Pancreas (tissue), 10 donors: ENCODE measurements around the gene PLET1. TPM values are rescaled to one million over a fixed set of nuclear protein-coding genes. Genes with fewer than 3 reads are reported as not detected.

Experiments
- ATAC-seq, 4 donors: fragments of 200-7000 bp; cut with Tn5 transposase; one replicate each; pipeline versions ENCODE4 v1.8.0 to v1.9.1; 2020; ENCODE audit warnings: mild to moderate bottlenecking in 4 of 4, moderate library complexity in 4 of 4
- DNase-seq, 6 donors: peaks; one replicate each; pipeline ENCODE4 v3.0.0-alpha.2; 2020
- FAIRE-seq: peaks from 2 replicates; lab custom pipeline; 2012; peaks lifted over from hg19 to GRCh38; lab: Jason Lieb, UNC
- H3K27ac ChIP-seq, 4 donors: fragments of 200-600 bp; sonication (generic); 1 replicate in 3 of 4; 2 replicates in 1 of 4; pipeline versions ENCODE4 v1.5.0 to v1.8.0; 2020
- H3K27me3 ChIP-seq, 4 donors: fragments of 200-600 bp; one replicate each; pipeline ENCODE4 v1.8.0; 2021
- H3K36me3 ChIP-seq, 3 donors: fragments of 200-600 bp; sonication (generic) in 1 of 3; one replicate each; pipeline versions ENCODE4 v1.5.0 to v1.8.0; 2020 to 2021
- H3K4me1 ChIP-seq, 3 donors: fragments of 200-600 bp; one replicate each; pipeline ENCODE4 v1.8.0; 2021
- H3K4me3 ChIP-seq, 4 donors: fragments of 200-600 bp; sonication (generic) in 2 of 4; one replicate each; pipeline versions ENCODE4 v1.5.0 to v1.8.0; 2020 to 2021
- H3K9me3 ChIP-seq, 4 donors: fragments of 200-600 bp; one replicate each; pipeline ENCODE4 v1.8.0; 2021
- WGBS, 2 donors: extraction: QIAGEN DNeasy Blood & Tissue Kit; methylation state at CpG; one replicate each; pipeline ENCODE4 v1.1.7; 2013; 5-methylcytosine and 5-hydroxymethylcytosine counted together
- intact Hi-C, 3 donors: fragments of 100-400 bp; cut with DNase I; formaldehyde crosslinking; loops; one replicate each; pipeline versions ENCODE4 v1.11.1 to v1.14.2; 2022
- polyA plus RNA-seq, 2 donors: library from polyadenylated mRNA; stranded (reverse); fragments of 200-250 nt; gene quantifications; one replicate each; pipeline ENCODE4 v1.2.3, GENCODE V29; 2013
- total RNA-seq, 6 donors: library from RNA; stranded (reverse); fragmentation: NEBNext Ultra II Directional in 4 of 6; extraction: Animal tissue kit (Norgen Biotek cat#: 25700) in 4 of 6; gene quantifications; one replicate each; pipeline versions ENCODE4 v1.2.1 to v1.2.4, GENCODE V29; 2021 to 2023
- TF ChIP-seq, protein P1 (sequence below), 4 donors: fragments of 200-600 bp; sonication (generic) in 3 of 4; IDR thresholded peaks; one replicate each; pipeline versions ENCODE4 v1.5.0 to v1.8.0; 2021; ENCODE audit warnings: antibody characterized with exemption in 4 of 4
- donor health status: healthy with polysubstance abuse.
- donor health status: DM: no; HTN: no; CAD: no; lungs with moderate emphysema.
- donor health status: DM: no; HTN: no; CAD: no.
- donor health status: control.
- donor health status: control.
- donor health status: Bipolar disorder and iron deficiency.
- donor health status: DM: yes; HTN: yes; CAD: no.
- donor health status: DM: no; HTN: no; CAD: no.
- donor health status: DM: no; HTN: no; CAD: no.
- donor health status: DM: yes; HTN: yes; CAD: no.

PLET1 gene
- total and polyA plus RNA-seq, 8 donors = not detected

GRCh38 chr11:112238041-112238440 lies 22.6 kb downstream of the PLET1 start:
- TF ChIP-seq, protein P1, sequence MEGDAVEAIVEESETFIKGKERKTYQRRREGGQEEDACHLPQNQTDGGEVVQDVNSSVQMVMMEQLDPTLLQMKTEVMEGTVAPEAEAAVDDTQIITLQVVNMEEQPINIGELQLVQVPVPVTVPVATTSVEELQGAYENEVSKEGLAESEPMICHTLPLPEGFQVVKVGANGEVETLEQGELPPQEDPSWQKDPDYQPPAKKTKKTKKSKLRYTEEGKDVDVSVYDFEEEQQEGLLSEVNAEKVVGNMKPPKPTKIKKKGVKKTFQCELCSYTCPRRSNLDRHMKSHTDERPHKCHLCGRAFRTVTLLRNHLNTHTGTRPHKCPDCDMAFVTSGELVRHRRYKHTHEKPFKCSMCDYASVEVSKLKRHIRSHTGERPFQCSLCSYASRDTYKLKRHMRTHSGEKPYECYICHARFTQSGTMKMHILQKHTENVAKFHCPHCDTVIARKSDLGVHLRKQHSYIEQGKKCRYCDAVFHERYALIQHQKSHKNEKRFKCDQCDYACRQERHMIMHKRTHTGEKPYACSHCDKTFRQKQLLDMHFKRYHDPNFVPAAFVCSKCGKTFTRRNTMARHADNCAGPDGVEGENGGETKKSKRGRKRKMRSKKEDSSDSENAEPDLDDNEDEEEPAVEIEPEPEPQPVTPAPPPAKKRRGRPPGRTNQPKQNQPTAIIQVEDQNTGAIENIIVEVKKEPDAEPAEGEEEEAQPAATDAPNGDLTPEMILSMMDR (IDR thresholded peaks at IDR 0.05) = no peak
- Histone ChIP-seq H3K36me3 (peaks cover 0 to 18% (median 4%) of the 10 kb centered on the region in 3 donors), H3K27me3 (no peaks in the 10 kb centered on the region), H3K4me3 (no peak overlapping the region), H3K4me1 (no peaks in the 10 kb centered on the region), H3K27ac (no peak overlapping the region), H3K9me3 (no peaks in the 10 kb centered on the region)
- ATAC-seq = no peak
- intact Hi-C loops = no loop called here
- FAIRE-seq = no peak
- no peak for DNase-seq
- 92% methylated on average over 3 of the region's 3 CpGs for WGBS, 2 donors

- Histone ChIP-seq H3K27ac (no peak overlapping the region), H3K36me3 (peaks cover 0 to 18% (median 4%) of the 10 kb centered on the region in 3 donors), H3K27me3 (no peaks in the 10 kb centered on the region), H3K4me1 (no peaks in the 10 kb centered on the region), H3K4me3 (no peak overlapping the region), H3K9me3 (no peaks in the 10 kb centered on the region)
- TF ChIP-seq, protein P1 (IDR thresholded peaks at IDR 0.05) = no peak
- intact Hi-C loops = no loop called here
- FAIRE-seq (no peak), ATAC-seq (no peak), DNase-seq (no peak)
- WGBS, 2 donors = 93 to 97% methylated on average over 4 of the region's 4 CpGs
Measured at GRCh38 chr11:112237451-112237850, 23.2 kb downstream of the PLET1 start.

DNA sequence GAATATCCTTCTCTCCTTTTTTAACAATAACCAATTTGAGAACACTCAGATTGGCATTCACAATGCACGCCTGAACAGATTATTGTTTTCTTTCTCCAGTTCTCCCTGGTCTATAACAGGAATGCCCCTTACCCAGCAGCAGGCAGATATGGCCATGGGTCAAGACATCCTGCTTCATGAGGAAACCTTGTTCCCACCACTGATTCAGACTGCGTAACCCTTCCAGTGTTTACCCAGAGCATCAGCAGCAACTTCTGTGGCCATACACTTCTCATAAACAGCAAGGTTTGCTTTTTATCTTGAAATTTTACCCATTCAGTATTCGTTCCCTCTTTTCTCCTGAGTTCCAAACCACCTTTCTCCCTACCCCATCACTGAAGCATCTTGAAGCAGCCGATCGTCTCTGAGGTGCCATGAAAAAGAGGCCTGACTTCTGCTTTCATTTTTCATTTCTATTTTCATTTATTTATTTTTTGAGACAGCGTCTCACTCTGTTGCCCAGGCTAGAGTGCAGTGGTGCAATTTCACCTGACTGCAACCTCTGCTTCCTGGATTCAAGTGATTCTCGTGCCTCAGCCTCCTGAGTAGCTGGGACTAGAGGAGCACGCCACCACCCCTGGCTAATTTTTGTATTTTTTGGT lies 24.8 kb downstream of the PLET1 start:
- no peak overlapping the region for H3K4me3 ChIP-seq
- no peak overlapping the region for H3K27ac ChIP-seq
- 90 to 96% methylated on average over 8 of the region's 8 CpGs for WGBS, 2 donors
- H3K27me3 ChIP-seq = no peaks in the 10 kb centered on the region
- ATAC-seq = no peak
- H3K9me3 ChIP-seq = no peaks in the 10 kb centered on the region
- no peak for FAIRE-seq
- peaks cover 0 to 18% (median 4%) of the 10 kb centered on the region in 3 donors for H3K36me3 ChIP-seq
- intact Hi-C loops = no loop called here
- DNase-seq = no peak
- TF ChIP-seq, protein P1 (IDR thresholded peaks at IDR 0.05) = no peak
- no peaks in the 10 kb centered on the region for H3K4me1 ChIP-seq

DNA sequence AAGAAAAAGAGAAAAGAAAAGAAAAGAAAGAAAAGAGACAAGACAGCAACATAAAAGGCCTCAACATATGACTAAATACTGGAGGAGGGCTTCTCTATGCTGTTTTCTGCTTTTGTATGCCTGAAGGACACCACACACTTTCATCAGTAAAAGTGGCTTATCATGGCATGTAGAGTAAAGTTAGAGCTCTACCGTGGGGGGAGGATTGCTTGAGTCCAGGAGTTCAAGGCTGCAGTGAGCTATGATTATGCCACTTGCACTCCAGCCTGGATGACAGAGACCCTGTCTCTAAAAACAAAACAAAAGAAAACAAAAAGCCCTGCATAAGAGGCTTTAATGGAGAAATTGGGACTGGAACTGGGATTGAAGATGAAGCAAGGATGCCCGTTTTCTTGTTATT lies 28.7 kb downstream of the PLET1 start:
- Histone ChIP-seq H3K9me3 (no peaks in the 10 kb centered on the region), H3K4me1 (peaks cover 0 to 14% (median 6%) of the 10 kb centered on the region in 3 donors), H3K27me3 (no peaks in the 10 kb centered on the region), H3K27ac (no peak overlapping the region), H3K4me3 (no peak overlapping the region), H3K36me3 (peaks cover 0 to 16% (median 4%) of the 10 kb centered on the region in 3 donors)
- TF ChIP-seq, protein P1 (IDR thresholded peaks at IDR 0.05) = no peak
- no peak for DNase-seq
- no peak for ATAC-seq
- intact Hi-C loops = no loop called here
- FAIRE-seq = no peak
- WGBS, 2 donors = 56 to 60% methylated on average over 2 of the region's 2 CpGs

GRCh38 chr11:112229746-112230433 lies 30.8 kb downstream of the PLET1 start:
- no peak for ATAC-seq
- TF ChIP-seq, protein P1 (IDR thresholded peaks at IDR 0.05) = no peak

More at GRCh38 chr11:112229746-112230433, 30.8 kb downstream of the PLET1 start:
- Histone ChIP-seq H3K4me3 (no peak overlapping the region), H3K27me3 (no peaks in the 10 kb centered on the region), H3K27ac (no peak overlapping the region), H3K9me3 (no peaks in the 10 kb centered on the region), H3K36me3 (peaks cover 0 to 9% (median 0%) of the 10 kb centered on the region in 3 donors), H3K4me1 (peaks cover 0 to 14% (median 6%) of the 10 kb centered on the region in 3 donors)
- intact Hi-C loops = no loop called here
- FAIRE-seq = no peak
- WGBS, 2 donors = 87% methylated on average over 3 of the region's 3 CpGs
- no peak for DNase-seq
